ENCODE results near the gene UQCRC2. TPM values are rescaled to one million over a fixed set of nuclear protein-coding genes. Genes with fewer than 3 reads are reported as not detected.

UQCRC2 gene
- total and polyA plus RNA-seq, 10 of the 15 experiments (the other 5 are each of a cell fraction or from before 2014, with no cell fraction given), result 256 to 563 (median 327) TPM

- ChIA-PET CTCF (interaction anchor here (1.2 to 3.8 kb wide), 3 partner anchors 8 to 87 kb away, joined by 3 to 40 read pairs (median 28); no protein-coding TSS in a partner anchor), RAD21 (ENCODE audit: unreplicated experiment) (interaction anchor here (1.4 to 2.7 kb wide), 3 partner anchors 11 to 197 kb away, joined by 4 to 16 read pairs (median 7); no protein-coding TSS in a partner anchor), SMC1A (ENCODE audit: uncharacterized antibody, unreplicated experiment) (interaction anchor here (1.7 to 25.5 kb wide), 4 partner anchors 12 to 91 kb away, joined by 6 to 567 read pairs (median 11); partner anchors contain the start of gene UQCRC2), POLR2A (interaction anchor here (0.6 to 1.2 kb wide), 3 partner anchors 86 to 855 kb away, joined by 3 to 5 read pairs (median 3); no protein-coding TSS in a partner anchor)
- intact Hi-C loops (cut with micrococcal nuclease; ENCODE audit: unreplicated experiment) (no loop called here), in situ Hi-C loops (cut with MboI) (no loop called here)
- 70% methylated on average over 6 of the region's 6 CpGs for WGBS (ENCODE audit: insufficient coverage, insufficient replicate concordance, low lambda C conversion rate, missing lambda C conversion rate)
- DNase-seq (ENCODE audit: low read depth, low spot score) (no peak), ATAC-seq (no peak), FAIRE-seq (no peak)
- H3K4me1 ChIP-seq (ENCODE audit: control insufficient read depth, insufficient read depth, low read length), result no peaks in the 10 kb centered on the region
- no peaks in the 10 kb centered on the region for H4K20me1 ChIP-seq (ENCODE audit: control insufficient read depth, insufficient read depth)
- no peaks in the 10 kb centered on the region; a peak in 1 of 4 replicates for H3K36me3 ChIP-seq (ENCODE audit: control insufficient read depth in 2 of 2, insufficient read depth in 2 of 2, low read length in 1 of 2)
- H3K9me3 ChIP-seq (replicated peaks; ENCODE audit: control insufficient read depth, insufficient read depth, low read length), result no peaks in the 10 kb centered on the region
- H3K9ac ChIP-seq (ENCODE audit: control insufficient read depth, insufficient read depth, low read length), result no peak overlapping the region
- H3K79me2 ChIP-seq (ENCODE audit: control insufficient read depth, insufficient read depth, low read length), result no peaks in the 10 kb centered on the region
- no peak overlapping the region for H3K4me3 ChIP-seq
- no peak overlapping the region for H2AFZ ChIP-seq (ENCODE audit: control insufficient read depth, low read depth, low read length)
- BruUV-seq (replicated peaks), result no TSS peak
- H3K4me2 ChIP-seq (ENCODE audit: control insufficient read depth, insufficient read depth), result no peak overlapping the region
- H3K27me3 ChIP-seq (replicated peaks in 1 of 2; ENCODE audit: control insufficient read depth in 2 of 2, insufficient read depth in 2 of 2, low read length in 1 of 2), result no peaks in the 10 kb centered on the region
- no peak overlapping the region for H3K27ac ChIP-seq (ENCODE audit: control insufficient read depth, insufficient read depth)
- TF ChIP-seq TCF7 (IDR thresholded peaks at IDR 0.05; ENCODE audit: borderline replicate concordance) (no peak), PRDM15 (CRISPR knock-in tag; IDR thresholded peaks at IDR 0.05) (no peak), BMI1 (IDR thresholded peaks at IDR 0.05; ENCODE audit: borderline replicate concordance) (no peak), ZNF207 (IDR thresholded peaks at IDR 0.05; ENCODE audit: borderline replicate concordance) (no peak), SUPT20H (IDR thresholded peaks at IDR 0.05; ENCODE audit: borderline replicate concordance, control insufficient read depth, low read depth, low read length) (no peak), ZBTB11 (CRISPR knock-in tag; IDR thresholded peaks at IDR 0.05) (no peak), PKNOX1 (IDR thresholded peaks at IDR 0.05) (no peak), NR2C1 (IDR thresholded peaks at IDR 0.05) (no peak), NKRF (conservative IDR thresholded peaks at IDR 0.05) (no peak), E4F1 (IDR thresholded peaks at IDR 0.05; ENCODE audit: borderline replicate concordance, partially characterized antibody) (no peak)
These were observed 38.5 kb downstream of the UQCRC2 start for GRCh38 chr16:21991621-21992020.
